Measurements from ENCODE around the gene INCA1.

- TF ChIP-seq CTCF (IDR thresholded peaks at IDR 0.05; ENCODE audit: low read depth, low read length, poor library complexity, severe bottlenecking) (no peak), EZH2phosphoT487 (IDR thresholded peaks at IDR 0.05; ENCODE audit: borderline replicate concordance, low read length) (no peak)
Observed at GRCh38 chr17:5002121-5002788, 4.9 kb upstream of the INCA1 start.
